ENCODE data around the gene ARL2. TPM values are rescaled to one million over a fixed set of nuclear protein-coding genes. Genes with fewer than 3 reads are reported as not detected.
"Not testable (repeated sequence)": the region's sequence is repeated elsewhere in the genome, so short reads cannot be mapped to it uniquely, and the experiment has no call there.

ARL2 gene
- polyA plus RNA-seq, 1 experiment: 141 TPM

DNA sequence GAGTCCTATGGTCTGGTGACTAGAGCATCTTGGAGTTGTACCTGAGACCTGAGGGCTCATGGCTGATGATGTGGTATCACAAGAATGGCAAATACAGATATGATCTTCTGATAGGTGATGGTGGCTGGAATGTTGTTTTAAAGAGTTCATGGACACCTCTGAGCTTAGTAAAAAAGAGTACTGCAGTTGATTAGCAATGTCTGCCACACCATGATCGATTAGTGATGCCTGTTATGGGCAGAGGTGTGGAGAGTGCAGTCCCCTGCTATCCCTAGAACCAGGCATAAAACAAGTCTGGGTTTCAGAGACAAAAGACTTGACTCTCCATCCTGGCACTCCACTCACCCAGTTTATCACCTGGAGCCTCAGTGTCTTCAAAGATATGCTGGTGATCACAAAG, 15.8 kb upstream of the ARL2 start:
- CTCF ChIA-PET: interaction anchor here (1.6 to 2.1 kb wide), 3 partner anchors 15 to 104 kb away, joined by 3 to 13 read pairs (median 8); partner anchors contain the start of gene ARL2
- no peak for DNase-seq (ENCODE audit: low read depth)
- Histone ChIP-seq H3K36me3 (ENCODE audit: control insufficient read depth, insufficient read depth, low read length) (no peaks in the 10 kb centered on the region), H3K4me3 (ENCODE audit: low read depth, low read length) (no peak overlapping the region), H3K27me3 (ENCODE audit: control insufficient read depth, insufficient read depth, low read length) (no peaks in the 10 kb centered on the region; the same call in 1 of the 2 replicates)
- TF ChIP-seq, protein P1, sequence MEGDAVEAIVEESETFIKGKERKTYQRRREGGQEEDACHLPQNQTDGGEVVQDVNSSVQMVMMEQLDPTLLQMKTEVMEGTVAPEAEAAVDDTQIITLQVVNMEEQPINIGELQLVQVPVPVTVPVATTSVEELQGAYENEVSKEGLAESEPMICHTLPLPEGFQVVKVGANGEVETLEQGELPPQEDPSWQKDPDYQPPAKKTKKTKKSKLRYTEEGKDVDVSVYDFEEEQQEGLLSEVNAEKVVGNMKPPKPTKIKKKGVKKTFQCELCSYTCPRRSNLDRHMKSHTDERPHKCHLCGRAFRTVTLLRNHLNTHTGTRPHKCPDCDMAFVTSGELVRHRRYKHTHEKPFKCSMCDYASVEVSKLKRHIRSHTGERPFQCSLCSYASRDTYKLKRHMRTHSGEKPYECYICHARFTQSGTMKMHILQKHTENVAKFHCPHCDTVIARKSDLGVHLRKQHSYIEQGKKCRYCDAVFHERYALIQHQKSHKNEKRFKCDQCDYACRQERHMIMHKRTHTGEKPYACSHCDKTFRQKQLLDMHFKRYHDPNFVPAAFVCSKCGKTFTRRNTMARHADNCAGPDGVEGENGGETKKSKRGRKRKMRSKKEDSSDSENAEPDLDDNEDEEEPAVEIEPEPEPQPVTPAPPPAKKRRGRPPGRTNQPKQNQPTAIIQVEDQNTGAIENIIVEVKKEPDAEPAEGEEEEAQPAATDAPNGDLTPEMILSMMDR (IDR thresholded peaks at IDR 0.05; ENCODE audit: insufficient read depth, low read depth, low read length): no peak
- POLR2A ChIA-PET: no interaction called here

DNA sequence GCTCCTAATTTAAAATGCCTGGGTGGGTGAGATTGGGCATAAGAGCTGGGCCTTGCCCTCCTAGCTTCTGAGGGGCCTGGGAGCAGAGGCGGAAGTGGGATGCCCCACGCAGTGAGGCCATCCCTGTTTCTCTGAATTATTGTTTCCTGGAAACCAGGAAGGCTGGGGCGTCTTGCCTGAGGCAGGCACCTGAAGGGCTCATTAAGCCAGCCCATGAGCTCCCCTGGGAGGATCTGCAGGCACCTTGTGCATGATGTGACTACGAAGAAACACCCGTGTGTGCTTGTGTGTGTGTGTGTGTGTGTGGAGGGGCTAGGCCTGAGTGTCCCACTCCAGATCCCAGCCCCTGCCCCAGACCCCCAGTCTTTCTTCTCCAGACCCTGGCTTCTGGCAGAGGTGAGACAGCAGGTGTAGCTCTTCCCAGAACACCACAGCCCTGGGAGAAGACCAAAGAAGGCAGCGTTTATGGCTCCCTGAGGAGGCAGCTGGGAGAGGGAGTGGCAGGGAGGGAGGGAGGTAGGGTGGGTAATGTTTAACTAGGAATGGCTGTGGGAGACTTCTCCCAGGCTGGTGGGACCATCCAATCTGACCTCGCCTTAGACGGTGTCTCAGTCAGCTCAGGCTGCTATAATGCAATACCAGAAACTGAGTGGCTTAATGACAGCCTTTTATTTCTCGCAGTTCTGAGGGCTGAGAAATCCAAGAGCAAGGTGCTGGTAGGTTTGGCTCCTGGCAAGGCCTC, 15.1 kb upstream of the ARL2 start:
- Histone ChIP-seq H3K4me3 (ENCODE audit: low read depth, low read length) (no peak overlapping the region), H3K27me3 (ENCODE audit: control insufficient read depth, insufficient read depth, low read length) (no peaks in the 10 kb centered on the region; the same call in 1 of the 2 replicates), H3K36me3 (ENCODE audit: control insufficient read depth, insufficient read depth, low read length) (no peaks in the 10 kb centered on the region)
- ChIA-PET POLR2A (no interaction called here), CTCF (interaction anchor here (0.6 to 2.1 kb wide), 2 partner anchors 15 to 152 kb away, joined by 3 to 13 read pairs; partner anchors contain the start of gene ARL2)
- DNase-seq (ENCODE audit: low read depth): no peak
- TF ChIP-seq, protein P1 (IDR thresholded peaks at IDR 0.05; ENCODE audit: insufficient read depth, low read depth, low read length): no peak

DNA sequence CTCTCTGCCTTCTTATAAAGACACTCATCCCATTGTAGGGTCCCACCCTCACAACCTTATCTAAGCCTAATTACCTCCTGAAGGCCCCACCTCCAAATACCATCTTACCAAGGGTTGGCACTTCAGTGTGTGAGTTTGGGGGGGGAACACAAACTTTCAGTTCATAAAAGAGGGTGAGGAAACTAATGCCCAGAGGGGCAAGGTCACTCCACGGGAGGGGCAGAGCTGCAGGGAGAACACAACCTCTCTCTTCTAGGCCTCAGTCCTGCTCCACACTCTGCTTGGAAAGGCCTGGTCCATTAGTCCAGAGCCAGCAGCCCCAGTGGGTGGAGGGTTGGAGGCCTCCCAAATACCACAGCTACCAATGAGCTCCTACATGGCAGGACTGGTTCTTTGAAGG, 14.5 kb upstream of the ARL2 start:
- CTCF ChIA-PET: interaction anchor here (2.1 kb wide), 1 partner anchor 14 kb away, joined by 13 read pairs; the partner anchor contains the start of gene ARL2
- POLR2A ChIA-PET: no interaction called here
- Histone ChIP-seq H3K27me3 (ENCODE audit: control insufficient read depth, insufficient read depth, low read length) (no peaks in the 10 kb centered on the region), H3K4me3 (ENCODE audit: low read depth, low read length) (no peak overlapping the region), H3K36me3 (ENCODE audit: control insufficient read depth, insufficient read depth, low read length) (no peaks in the 10 kb centered on the region)
- TF ChIP-seq, protein P1 (IDR thresholded peaks at IDR 0.05; ENCODE audit: insufficient read depth, low read depth, low read length): no peak
- no peak for DNase-seq (ENCODE audit: low read depth)

DNA sequence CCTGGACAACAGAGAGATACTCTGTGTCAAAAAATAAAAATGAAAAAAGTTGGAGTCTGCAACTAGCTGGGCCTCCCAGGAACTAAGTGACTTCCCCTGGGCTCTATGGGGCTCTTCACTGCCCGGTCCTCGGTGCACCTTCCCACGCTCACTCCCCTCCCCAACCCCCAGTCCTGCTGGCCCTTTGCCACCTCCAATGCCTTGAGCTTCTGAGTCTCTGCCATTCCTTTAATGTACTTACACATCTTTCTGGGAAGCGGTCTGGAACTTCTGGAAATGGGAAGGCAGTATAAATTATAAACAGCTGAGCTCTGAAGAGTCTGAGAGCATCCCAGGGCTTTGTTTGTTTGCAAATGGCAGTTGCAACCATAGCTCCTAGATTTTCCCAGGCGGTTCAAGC, 11.3 kb upstream of the ARL2 start:
- Histone ChIP-seq H3K4me3 (ENCODE audit: low read depth, low read length) (no peak overlapping the region), H3K27me3 (ENCODE audit: control insufficient read depth, insufficient read depth, low read length) (no peaks in the 10 kb centered on the region), H3K36me3 (ENCODE audit: control insufficient read depth, insufficient read depth, low read length) (no peaks in the 10 kb centered on the region)
- DNase-seq (ENCODE audit: low read depth): no peak
- POLR2A ChIA-PET: no interaction called here
- CTCF ChIA-PET: interaction anchor here (1.0 to 4.3 kb wide), 3 partner anchors 11 to 108 kb away, joined by 3 to 30 read pairs (median 4); partner anchors contain the start of genes ARL2 and TM7SF2
- TF ChIP-seq, protein P1 (IDR thresholded peaks at IDR 0.05; ENCODE audit: insufficient read depth, low read depth, low read length): no peak

DNA sequence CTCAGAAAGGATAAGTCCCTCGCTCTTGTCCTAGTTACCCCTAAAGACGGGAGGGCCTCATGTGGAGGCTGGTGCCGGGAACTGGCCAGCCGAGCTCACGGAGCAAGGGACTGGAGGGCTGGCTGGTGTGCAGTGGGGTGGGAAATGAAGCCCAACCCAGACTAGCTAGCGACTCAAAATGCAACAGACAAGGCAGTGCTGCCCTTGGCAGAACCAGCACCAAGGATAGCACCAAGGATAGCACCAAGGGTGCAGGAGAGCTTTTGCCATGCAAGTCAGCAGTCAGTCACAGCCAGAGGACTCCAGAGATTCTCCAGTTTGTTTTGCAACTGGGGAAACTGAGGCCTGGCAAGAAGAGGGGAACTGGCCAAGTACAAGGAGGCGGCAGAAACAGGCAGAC, 10.7 kb upstream of the ARL2 start:
- H3K36me3 ChIP-seq (ENCODE audit: control insufficient read depth, insufficient read depth, low read length): no peaks in the 10 kb centered on the region
- POLR2A ChIA-PET: no interaction called here
- no peak overlapping the region for H3K4me3 ChIP-seq (ENCODE audit: low read depth, low read length)
- no peaks in the 10 kb centered on the region for H3K27me3 ChIP-seq (ENCODE audit: control insufficient read depth, insufficient read depth, low read length)
- DNase-seq (ENCODE audit: low read depth): no peak
- CTCF ChIA-PET: interaction anchor here (0.6 to 4.3 kb wide), 4 partner anchors 11 to 114 kb away, joined by 3 to 30 read pairs (median 4); partner anchors contain the start of genes ARL2, TM7SF2 and ZNHIT2
- TF ChIP-seq, protein P1 (IDR thresholded peaks at IDR 0.05; ENCODE audit: insufficient read depth, low read depth, low read length): no peak

DNA sequence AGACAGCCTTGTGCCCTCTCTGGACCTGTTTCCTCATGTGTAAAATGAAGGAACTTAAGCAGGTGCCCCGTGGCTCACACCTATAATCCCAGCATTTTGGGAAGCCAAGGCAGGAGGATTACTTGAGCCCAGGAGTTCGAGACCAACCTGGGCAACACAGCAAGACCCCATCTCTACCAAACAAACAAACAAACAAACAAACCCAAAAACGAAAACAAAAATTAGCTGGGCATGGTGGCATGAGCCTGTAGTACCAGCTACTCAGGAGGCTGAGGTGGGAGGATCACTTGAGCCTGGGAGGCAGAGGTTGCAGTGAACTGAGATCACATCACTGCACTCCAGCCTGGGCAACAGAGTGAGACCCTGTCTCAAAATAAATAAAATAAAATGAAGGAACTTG, 10.0 kb upstream of the ARL2 start:
- H3K36me3 ChIP-seq (ENCODE audit: control insufficient read depth, insufficient read depth, low read length); DNase-seq (ENCODE audit: low read depth); POLR2A ChIA-PET; H3K4me3 ChIP-seq (ENCODE audit: low read depth, low read length); H3K27me3 ChIP-seq (ENCODE audit: control insufficient read depth, insufficient read depth, low read length): not testable (repeated sequence)
- CTCF ChIA-PET: interaction anchor here (1.0 to 4.3 kb wide), 3 partner anchors 10 to 113 kb away, joined by 3 to 30 read pairs (median 3); partner anchors contain the start of genes ARL2 and ZNHIT2

Measured in BJ (cell line).